ENCODE results near the gene ZNF22. TPM values are rescaled to one million over a fixed set of nuclear protein-coding genes. Genes with fewer than 3 reads are reported as not detected.

Gene ZNF22
- total and polyA plus RNA-seq, 5 donors from 2014 or later = 10.7 to 30.0 (median 21.8) TPM

GRCh38 chr10:44986179-44986578 lies 14.5 kb upstream of the ZNF22 start:
- Mint-ChIP-seq H3K9me3 (no peaks in the 10 kb centered on the region), H3K4me3 (no peak overlapping the region), H3K27me3 (peaks cover 8% of the 10 kb centered on the region), H3K36me3 (no peaks in the 10 kb centered on the region), H3K4me1 (no peaks in the 10 kb centered on the region), H3K27ac (no peak overlapping the region)
- H3K4me3 ChIP-seq (ENCODE audit: low read depth, low read length) = no peak overlapping the region
- H3K27me3 ChIP-seq (ENCODE audit: control insufficient read depth, insufficient read depth, low read length) = no peaks in the 10 kb centered on the region
- DNase-seq (no peak), ATAC-seq (ENCODE audit: low read depth in 2 of 2) (no peak)
- H3K9me3 ChIP-seq (ENCODE audit: control insufficient read depth in 2 of 2, low read length in 2 of 2) = no peaks in the 10 kb centered on the region
- H3K27ac ChIP-seq (ENCODE audit: insufficient read depth, low read length, poor library complexity, severe bottlenecking) = no peak overlapping the region
- no peaks in the 10 kb centered on the region for H3K4me1 ChIP-seq (ENCODE audit: control insufficient read depth, insufficient read depth, low read length, poor library complexity, severe bottlenecking)
- no peaks in the 10 kb centered on the region for H3K36me3 ChIP-seq (ENCODE audit: control insufficient read depth, insufficient read depth, low read length)

GRCh38 chr10:44986670-44987069 lies 14.1 kb upstream of the ZNF22 start:
- Histone ChIP-seq H3K9me3 (ENCODE audit: control insufficient read depth in 2 of 2, low read length in 2 of 2) (no peaks in the 10 kb centered on the region), H3K27me3 (ENCODE audit: control insufficient read depth, insufficient read depth, low read length) (no peaks in the 10 kb centered on the region), H3K36me3 (ENCODE audit: control insufficient read depth, insufficient read depth, low read length) (no peaks in the 10 kb centered on the region), H3K27ac (ENCODE audit: insufficient read depth, low read length, poor library complexity, severe bottlenecking) (no peak overlapping the region), H3K4me1 (ENCODE audit: control insufficient read depth, insufficient read depth, low read length, poor library complexity, severe bottlenecking) (no peaks in the 10 kb centered on the region), H3K4me3 (ENCODE audit: low read depth, low read length) (no peak overlapping the region)
- ATAC-seq (ENCODE audit: low read depth in 2 of 2) = no peak
- H3K27ac Mint-ChIP-seq = peak overlapping the region in 1 of 3 donors; percentile 43
- peaks cover 8% of the 10 kb centered on the region for H3K27me3 Mint-ChIP-seq
- H3K4me3 Mint-ChIP-seq = no peak overlapping the region
- no peaks in the 10 kb centered on the region for H3K9me3 Mint-ChIP-seq
- no peak for DNase-seq
- H3K4me1 Mint-ChIP-seq = no peaks in the 10 kb centered on the region
- no peaks in the 10 kb centered on the region for H3K36me3 Mint-ChIP-seq

GRCh38 chr10:44988957-44989585 lies 11.7 kb upstream of the ZNF22 start:
- no peak overlapping the region for H3K27ac Mint-ChIP-seq
- no peaks in the 10 kb centered on the region for H3K9me3 Mint-ChIP-seq
- no peaks in the 10 kb centered on the region for H3K27me3 ChIP-seq (ENCODE audit: control insufficient read depth, insufficient read depth, low read length)
- DNase-seq = no peak
- H3K36me3 ChIP-seq (ENCODE audit: control insufficient read depth, insufficient read depth, low read length) = no peaks in the 10 kb centered on the region
- H3K4me3 Mint-ChIP-seq = no peak overlapping the region
- H3K9me3 ChIP-seq (ENCODE audit: control insufficient read depth in 2 of 2, low read length in 2 of 2) = no peaks in the 10 kb centered on the region
- H3K27me3 Mint-ChIP-seq = peaks cover 13% of the 10 kb centered on the region
- H3K4me1 Mint-ChIP-seq = no peaks in the 10 kb centered on the region
- no peak overlapping the region for H3K27ac ChIP-seq (ENCODE audit: insufficient read depth, low read length, poor library complexity, severe bottlenecking)
- ATAC-seq (ENCODE audit: low read depth in 2 of 2) = no peak
- no peak overlapping the region for H3K4me3 ChIP-seq (ENCODE audit: low read depth, low read length)
- no peaks in the 10 kb centered on the region for H3K36me3 Mint-ChIP-seq
- no peaks in the 10 kb centered on the region for H3K4me1 ChIP-seq (ENCODE audit: control insufficient read depth, insufficient read depth, low read length, poor library complexity, severe bottlenecking)

GRCh38 chr10:44989597-44990301 lies 11.0 kb upstream of the ZNF22 start:
- no peaks in the 10 kb centered on the region for H3K9me3 ChIP-seq (ENCODE audit: control insufficient read depth in 2 of 2, low read length in 2 of 2)
- no peak overlapping the region for H3K4me3 Mint-ChIP-seq
- peaks cover 13% of the 10 kb centered on the region for H3K27me3 Mint-ChIP-seq
- H3K9me3 Mint-ChIP-seq = no peaks in the 10 kb centered on the region
- H3K4me3 ChIP-seq (ENCODE audit: low read depth, low read length) = no peak overlapping the region
- H3K4me1 ChIP-seq (ENCODE audit: control insufficient read depth, insufficient read depth, low read length, poor library complexity, severe bottlenecking) = no peaks in the 10 kb centered on the region
- no peak overlapping the region for H3K27ac ChIP-seq (ENCODE audit: insufficient read depth, low read length, poor library complexity, severe bottlenecking)
- H3K36me3 Mint-ChIP-seq = no peaks in the 10 kb centered on the region
- H3K27ac Mint-ChIP-seq = no peak overlapping the region
- DNase-seq (no peak), ATAC-seq (ENCODE audit: low read depth in 2 of 2) (no peak)
- H3K36me3 ChIP-seq (ENCODE audit: control insufficient read depth, insufficient read depth, low read length) = no peaks in the 10 kb centered on the region
- no peaks in the 10 kb centered on the region for H3K4me1 Mint-ChIP-seq
- no peaks in the 10 kb centered on the region for H3K27me3 ChIP-seq (ENCODE audit: control insufficient read depth, insufficient read depth, low read length)

GRCh38 chr10:44990302-44990655 lies 10.4 kb upstream of the ZNF22 start:
- Histone ChIP-seq H3K36me3 (ENCODE audit: control insufficient read depth, insufficient read depth, low read length) (no peaks in the 10 kb centered on the region), H3K9me3 (ENCODE audit: control insufficient read depth in 2 of 2, low read length in 2 of 2) (no peaks in the 10 kb centered on the region), H3K27ac (ENCODE audit: insufficient read depth, low read length, poor library complexity, severe bottlenecking) (no peak overlapping the region), H3K4me1 (ENCODE audit: control insufficient read depth, insufficient read depth, low read length, poor library complexity, severe bottlenecking) (no peaks in the 10 kb centered on the region), H3K27me3 (ENCODE audit: control insufficient read depth, insufficient read depth, low read length) (no peaks in the 10 kb centered on the region), H3K4me3 (ENCODE audit: low read depth, low read length) (no peak overlapping the region)
- no peak overlapping the region for H3K27ac Mint-ChIP-seq
- no peaks in the 10 kb centered on the region for H3K36me3 Mint-ChIP-seq
- DNase-seq (no peak), ATAC-seq (ENCODE audit: low read depth in 2 of 2) (no peak)
- H3K27me3 Mint-ChIP-seq = peaks cover 13% of the 10 kb centered on the region
- H3K4me1 Mint-ChIP-seq = peaks cover 0 to 1% (median 0%) of the 10 kb centered on the region in 4 donors
- no peak overlapping the region for H3K4me3 Mint-ChIP-seq
- no peaks in the 10 kb centered on the region for H3K9me3 Mint-ChIP-seq

GRCh38 chr10:44990965-44991364 lies 9.8 kb upstream of the ZNF22 start:
- peaks cover 12% of the 10 kb centered on the region for H3K27me3 Mint-ChIP-seq

GRCh38 chr10:44991571-44991970 lies 9.2 kb upstream of the ZNF22 start:
- Histone ChIP-seq H3K9me3 (ENCODE audit: control insufficient read depth in 2 of 2, low read length in 2 of 2) (no peaks in the 10 kb centered on the region), H3K36me3 (ENCODE audit: control insufficient read depth, insufficient read depth, low read length) (no peaks in the 10 kb centered on the region), H3K4me3 (ENCODE audit: low read depth, low read length) (no peak overlapping the region), H3K4me1 (ENCODE audit: control insufficient read depth, insufficient read depth, low read length, poor library complexity, severe bottlenecking) (no peaks in the 10 kb centered on the region), H3K27me3 (ENCODE audit: control insufficient read depth, insufficient read depth, low read length) (no peaks in the 10 kb centered on the region), H3K27ac (ENCODE audit: insufficient read depth, low read length, poor library complexity, severe bottlenecking) (no peak overlapping the region)
- H3K9me3 Mint-ChIP-seq = no peaks in the 10 kb centered on the region
- no peaks in the 10 kb centered on the region for H3K36me3 Mint-ChIP-seq
- DNase-seq = no peak
- H3K4me1 Mint-ChIP-seq = peaks cover 0 to 7% (median 3%) of the 10 kb centered on the region in 4 donors
- ATAC-seq (ENCODE audit: low read depth in 2 of 2) = no peak
- no peak overlapping the region for H3K4me3 Mint-ChIP-seq
- no peak overlapping the region for H3K27ac Mint-ChIP-seq
- peaks cover 8% of the 10 kb centered on the region for H3K27me3 Mint-ChIP-seq

More at GRCh38 chr10:44990965-44991364, 9.8 kb upstream of the ZNF22 start:
- Histone ChIP-seq H3K36me3 (ENCODE audit: control insufficient read depth, insufficient read depth, low read length) (no peaks in the 10 kb centered on the region), H3K27ac (ENCODE audit: insufficient read depth, low read length, poor library complexity, severe bottlenecking) (no peak overlapping the region), H3K27me3 (ENCODE audit: control insufficient read depth, insufficient read depth, low read length) (no peaks in the 10 kb centered on the region), H3K4me3 (ENCODE audit: low read depth, low read length) (no peak overlapping the region), H3K9me3 (ENCODE audit: control insufficient read depth in 2 of 2, low read length in 2 of 2) (no peaks in the 10 kb centered on the region), H3K4me1 (ENCODE audit: control insufficient read depth, insufficient read depth, low read length, poor library complexity, severe bottlenecking) (no peaks in the 10 kb centered on the region)
- no peak overlapping the region for H3K4me3 Mint-ChIP-seq
- no peaks in the 10 kb centered on the region for H3K9me3 Mint-ChIP-seq
- H3K4me1 Mint-ChIP-seq = peaks cover 0 to 7% (median 3%) of the 10 kb centered on the region in 4 donors
- H3K36me3 Mint-ChIP-seq = no peaks in the 10 kb centered on the region
- H3K27ac Mint-ChIP-seq = no peak overlapping the region
- DNase-seq = no peak
- ATAC-seq (ENCODE audit: low read depth in 2 of 2) = no peak
